Right cardiac atrium (tissue), 5 donors: Measurements from ENCODE around the gene MTERF4. TPM values are rescaled to one million over a fixed set of nuclear protein-coding genes. Genes with fewer than 3 reads are reported as not detected.

Source experiments
- ATAC-seq, 2 donors: fragments of 200-7000 bp; cut with Tn5 transposase; one replicate each; pipeline versions ENCODE4 v1.8.0 to v1.9.1; 2020; ENCODE audit warnings: moderate library complexity in 2 of 2, mild to moderate bottlenecking in 1 of 2
- DNase-seq, 3 donors: peaks; one replicate each; pipeline ENCODE4 v3.0.0-alpha.2; 2020
- H3K27ac ChIP-seq: one replicate; pipeline ENCODE4 v1.5.1; 2013; ENCODE audit warnings: mild to moderate bottlenecking, low read length, control low read depth, moderate library complexity
- H3K27me3 ChIP-seq: one replicate; pipeline ENCODE4 v1.6.1; 2013; ENCODE audit not compliant: control insufficient read depth, insufficient read depth
- H3K4me1 ChIP-seq: one replicate; pipeline ENCODE4 v1.6.1; 2013; ENCODE audit warnings: low read length; ENCODE audit not compliant: control insufficient read depth, insufficient read depth
- H3K4me3 ChIP-seq: one replicate; pipeline ENCODE4 v1.5.1; 2013; ENCODE audit warnings: low read length, control low read depth
- H3K9me3 ChIP-seq: one replicate; pipeline ENCODE4 v1.6.1; 2013; ENCODE audit warnings: low read length; ENCODE audit not compliant: control insufficient read depth
- WGBS: extraction: QIAGEN DNeasy Blood & Tissue Kit; methylation state at CpG from one replicate; pipeline ENCODE4 v1.1.7; 2013; 5-methylcytosine and 5-hydroxymethylcytosine counted together
- intact Hi-C, 4 donors: fragments of 100-400 bp; cut with DNase I; formaldehyde crosslinking; loops; one replicate each; pipeline versions ENCODE4 v1.11.0 to v1.14.0; 2022 to 2023
- polyA plus RNA-seq: library from polyadenylated mRNA; stranded (reverse); fragments of 200-250 nt; gene quantifications from one replicate; pipeline ENCODE4 v1.2.3, GENCODE V29; 2013
- total RNA-seq, 4 donors: library from RNA; stranded (reverse); fragmentation: NEBNext Ultra II Directional; extraction: Animal tissue kit (Norgen Biotek cat#: 25700); gene quantifications; one replicate each; pipeline ENCODE4 v1.2.1, GENCODE V29; 2021
- donor health status: healthy with polysubstance abuse.
- donor health status: DM: no; HTN: yes; CAD: no.
- donor health status: DM: no; HTN: no; CAD: no.
- donor health status: DM: no; HTN: yes; CAD: no; lungs with severe emphysema.
- donor health status: DM: yes; HTN: yes; CAD: no.

MTERF4 gene
- total and polyA plus RNA-seq, 5 donors: 17.6 to 23.2 (median 21.5) TPM

GRCh38 chr2:241133436-241133820 is 31.3 kb upstream of the MTERF4 start:
- 97% methylated on average over 10 of the region's 10 CpGs for WGBS
- peak in 1 of 3 donors; percentile 1 for DNase-seq
- H3K4me1 ChIP-seq: no peaks in the 10 kb centered on the region
- H3K4me3 ChIP-seq: no peak overlapping the region
- no peaks in the 10 kb centered on the region for H3K27me3 ChIP-seq
- no peaks in the 10 kb centered on the region for H3K9me3 ChIP-seq
- intact Hi-C loops: no loop called here
- no peak for ATAC-seq
- H3K27ac ChIP-seq: no peak overlapping the region

- H3K9me3 ChIP-seq: no peaks in the 10 kb centered on the region
- no peak overlapping the region for H3K27ac ChIP-seq
- WGBS: 96% methylated on average over 14 of the region's 14 CpGs
- intact Hi-C loops: no loop called here
- DNase-seq (peak in 1 of 3 donors; percentile 2), ATAC-seq (no peak)
- H3K27me3 ChIP-seq: no peaks in the 10 kb centered on the region
- H3K4me3 ChIP-seq: no peak overlapping the region
- H3K4me1 ChIP-seq: no peaks in the 10 kb centered on the region
Measured at GRCh38 chr2:241132538-241133435, 30.7 kb upstream of the MTERF4 start.

GRCh38 chr2:241131531-241131930 is 29.4 kb upstream of the MTERF4 start:
- Histone ChIP-seq H3K27ac (no peak overlapping the region), H3K4me1 (no peaks in the 10 kb centered on the region), H3K9me3 (no peaks in the 10 kb centered on the region), H3K4me3 (no peak overlapping the region), H3K27me3 (no peaks in the 10 kb centered on the region)
- DNase-seq (no peak), ATAC-seq (no peak)
- intact Hi-C loops: no loop called here
- 97% methylated on average over 7 of the region's 7 CpGs for WGBS

GRCh38 chr2:241130316-241130715 is 28.2 kb upstream of the MTERF4 start:
- Histone ChIP-seq H3K27ac (no peak overlapping the region), H3K27me3 (no peaks in the 10 kb centered on the region), H3K4me1 (no peaks in the 10 kb centered on the region), H3K4me3 (no peak overlapping the region), H3K9me3 (no peaks in the 10 kb centered on the region)
- ATAC-seq: no peak
- 92% methylated on average over 16 of the region's 16 CpGs for WGBS
- intact Hi-C loops: no loop called here
- peak in 2 of 3 donors; percentile 9 to 50 for DNase-seq

GRCh38 chr2:241129086-241129871 is 27.2 kb upstream of the MTERF4 start:
- no peaks in the 10 kb centered on the region for H3K27me3 ChIP-seq
- ATAC-seq (no peak), DNase-seq (peak in 1 of 3 donors; percentile 4)
- no peak overlapping the region for H3K4me3 ChIP-seq
- no peaks in the 10 kb centered on the region for H3K4me1 ChIP-seq
- intact Hi-C loops: no loop called here
- no peaks in the 10 kb centered on the region for H3K9me3 ChIP-seq
- no peak overlapping the region for H3K27ac ChIP-seq
- WGBS: 88% methylated on average over 12 of the region's 12 CpGs

GRCh38 chr2:241128266-241128665 is 26.2 kb upstream of the MTERF4 start:
- no peaks in the 10 kb centered on the region for H3K27me3 ChIP-seq
- H3K4me3 ChIP-seq: no peak overlapping the region
- intact Hi-C loops: no loop called here
- ATAC-seq (no peak), DNase-seq (peak in 1 of 3 donors; percentile 6)
- 95% methylated on average over 8 of the region's 8 CpGs for WGBS
- H3K27ac ChIP-seq: no peak overlapping the region
- H3K4me1 ChIP-seq: no peaks in the 10 kb centered on the region
- no peaks in the 10 kb centered on the region for H3K9me3 ChIP-seq

GRCh38 chr2:241126771-241127202 is 24.7 kb upstream of the MTERF4 start:
- DNase-seq: peak in 1 of 3 donors; percentile 6

GRCh38 chr2:241126201-241126611 is 24.1 kb upstream of the MTERF4 start:
- H3K9me3 ChIP-seq: no peaks in the 10 kb centered on the region
- H3K4me1 ChIP-seq: no peaks in the 10 kb centered on the region
- DNase-seq (peak in 1 of 3 donors; percentile 2), ATAC-seq (peak in 1 of 2 donors; percentile 22)
- H3K27me3 ChIP-seq: no peaks in the 10 kb centered on the region
- no peak overlapping the region for H3K4me3 ChIP-seq
- intact Hi-C loops: no loop called here
- 86% methylated on average over 21 of the region's 21 CpGs for WGBS
- H3K27ac ChIP-seq: no peak overlapping the region

More at GRCh38 chr2:241126771-241127202, 24.7 kb upstream of the MTERF4 start:
- Histone ChIP-seq H3K27me3 (no peaks in the 10 kb centered on the region), H3K9me3 (no peaks in the 10 kb centered on the region), H3K4me3 (no peak overlapping the region), H3K4me1 (no peaks in the 10 kb centered on the region), H3K27ac (no peak overlapping the region)
- intact Hi-C loops: no loop called here
- ATAC-seq: no peak
- 94% methylated on average over 18 of the region's 18 CpGs for WGBS

- Histone ChIP-seq H3K4me1 (no peaks in the 10 kb centered on the region), H3K4me3 (no peak overlapping the region), H3K9me3 (no peaks in the 10 kb centered on the region), H3K27ac (no peak overlapping the region), H3K27me3 (no peaks in the 10 kb centered on the region)
- intact Hi-C loops: no loop called here
- ATAC-seq (peak in 1 of 2 donors; percentile 25), DNase-seq (peak in 1 of 3 donors; percentile 4)
- 90% methylated on average over 13 of the region's 13 CpGs for WGBS
Measured at GRCh38 chr2:241125626-241126025, 23.5 kb upstream of the MTERF4 start.

GRCh38 chr2:241123816-241124536 is 21.9 kb upstream of the MTERF4 start:
- Histone ChIP-seq H3K9me3 (no peaks in the 10 kb centered on the region), H3K27ac (no peak overlapping the region), H3K4me3 (no peak overlapping the region), H3K27me3 (no peaks in the 10 kb centered on the region), H3K4me1 (no peaks in the 10 kb centered on the region)
- intact Hi-C loops: no loop called here
- no peak for ATAC-seq
- WGBS: 90% methylated on average over 16 of the region's 16 CpGs
- peak in 1 of 3 donors; percentile 13 for DNase-seq
